Stimulated activated CD8-positive, alpha-beta memory T cell treated with anti-CD3 and anti-CD28 coated beads, Interleukin-4, amount 100 ng/mL, for 48 hours (primary cell): Measurements from ENCODE around the gene ANKIB1.
"Not testable (repeated sequence)": the region's sequence is repeated elsewhere in the genome, so short reads cannot be mapped to it uniquely, and the experiment has no call there.

Experiments
- DNase-seq: peaks from one replicate; pipeline ENCODE4 v3.0.0-alpha.2; 2020

Gene ANKIB1

DNA sequence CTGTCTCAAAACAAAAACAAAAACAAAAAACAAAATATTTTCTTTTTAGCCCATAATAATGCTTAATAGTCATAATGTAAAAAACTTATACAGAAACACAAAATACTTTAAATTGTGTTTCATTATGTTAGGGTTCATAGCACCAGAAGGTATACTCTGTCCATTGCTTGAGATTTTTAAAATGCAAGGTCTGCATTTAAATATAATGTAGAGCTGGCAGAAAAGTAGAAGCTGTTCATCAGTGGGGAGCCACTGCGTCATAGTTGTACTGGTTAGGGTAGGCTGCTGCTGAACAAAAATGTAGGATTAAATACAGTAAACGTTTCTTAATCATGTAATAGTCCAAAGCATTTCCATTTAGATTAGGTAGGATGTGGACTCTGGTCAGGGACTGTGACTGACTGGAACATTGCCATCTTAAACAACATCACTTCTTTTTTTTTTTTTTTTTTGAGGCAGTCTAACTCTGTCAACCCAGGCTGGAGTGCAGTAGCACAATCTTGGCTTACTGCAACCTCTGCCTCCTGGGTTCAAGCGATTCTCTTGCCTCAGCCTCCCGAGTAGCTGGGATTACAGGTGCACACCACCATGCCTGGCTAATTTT, 85.2 kb downstream of the ANKIB1 start:
- DNase-seq: no peak

DNA sequence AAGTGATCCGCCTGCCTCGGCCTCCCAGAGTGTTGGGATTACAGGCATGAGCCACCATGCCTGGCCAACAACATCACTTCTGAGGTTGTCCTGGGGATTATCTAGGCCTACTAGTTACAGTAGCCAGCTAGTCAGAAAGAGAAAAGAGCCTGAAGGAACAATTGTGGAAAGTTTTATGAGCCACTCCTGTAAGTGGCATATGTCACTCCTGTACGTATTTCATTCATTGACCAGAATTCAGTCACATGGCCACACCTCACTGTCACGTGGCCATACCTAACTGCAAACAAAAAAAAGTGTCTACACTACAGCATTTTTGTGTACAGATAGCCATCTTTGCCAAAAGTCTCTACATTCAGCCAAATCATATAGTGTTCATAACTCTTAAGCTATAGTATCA, 85.7 kb downstream of the ANKIB1 start:
- DNase-seq: no peak

DNA sequence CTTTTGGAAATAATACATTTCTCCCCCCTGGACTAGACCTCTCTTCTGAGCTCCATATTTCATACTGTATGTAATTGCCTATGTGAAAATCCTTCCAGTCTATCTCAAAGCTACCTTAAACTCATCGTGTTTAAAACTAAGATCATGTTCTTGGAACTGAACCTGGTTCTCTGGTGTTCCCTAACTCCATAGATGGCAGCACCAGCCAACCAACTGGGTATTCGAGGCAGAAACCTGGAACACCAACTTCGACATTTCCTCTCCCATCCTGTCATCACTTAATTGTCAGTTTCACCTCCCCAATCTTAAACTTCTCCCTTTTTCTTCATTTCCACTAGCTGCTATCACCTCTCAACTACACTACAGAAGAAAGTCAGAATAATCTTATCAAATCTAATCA, 87.0 kb downstream of the ANKIB1 start:
- no peak for DNase-seq

DNA sequence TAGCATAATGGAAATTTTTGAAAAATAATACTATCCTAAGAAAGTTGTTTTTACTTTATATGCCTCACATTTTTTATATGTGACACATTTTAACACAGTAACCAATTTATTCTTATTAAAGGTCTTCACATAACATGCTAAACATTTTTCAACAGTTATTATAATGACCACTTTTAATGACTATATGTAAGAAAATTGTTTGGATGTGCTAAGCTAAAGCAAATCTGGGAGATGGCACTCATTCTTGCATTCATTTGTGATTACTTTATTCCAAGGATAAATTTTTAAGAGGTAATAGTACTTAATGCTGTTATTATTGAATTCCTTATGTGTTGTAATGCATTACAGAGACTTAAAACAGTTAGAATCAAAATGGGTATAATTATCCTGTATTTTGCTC, 88.1 kb downstream of the ANKIB1 start:
- DNase-seq: no peak

DNA sequence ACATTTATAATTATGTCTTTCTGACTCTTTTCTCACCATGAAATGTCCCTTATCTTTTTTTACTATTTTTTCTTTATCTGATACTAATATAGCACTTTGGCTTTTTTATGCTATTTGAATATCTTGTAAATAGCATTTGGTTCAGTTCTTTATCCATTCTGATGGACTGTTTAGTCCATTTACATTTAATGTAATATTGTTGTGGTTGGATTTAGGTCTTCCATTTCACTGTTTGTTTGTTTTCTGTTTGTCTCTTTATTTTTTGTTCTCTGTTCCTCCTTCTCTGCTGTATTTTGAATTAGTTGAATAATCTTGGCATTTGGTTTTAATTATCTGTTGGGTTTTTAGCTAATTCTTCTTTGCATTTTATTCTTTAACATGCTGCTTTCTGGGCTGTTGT, 89.8 kb downstream of the ANKIB1 start:
- DNase-seq: no peak

DNA sequence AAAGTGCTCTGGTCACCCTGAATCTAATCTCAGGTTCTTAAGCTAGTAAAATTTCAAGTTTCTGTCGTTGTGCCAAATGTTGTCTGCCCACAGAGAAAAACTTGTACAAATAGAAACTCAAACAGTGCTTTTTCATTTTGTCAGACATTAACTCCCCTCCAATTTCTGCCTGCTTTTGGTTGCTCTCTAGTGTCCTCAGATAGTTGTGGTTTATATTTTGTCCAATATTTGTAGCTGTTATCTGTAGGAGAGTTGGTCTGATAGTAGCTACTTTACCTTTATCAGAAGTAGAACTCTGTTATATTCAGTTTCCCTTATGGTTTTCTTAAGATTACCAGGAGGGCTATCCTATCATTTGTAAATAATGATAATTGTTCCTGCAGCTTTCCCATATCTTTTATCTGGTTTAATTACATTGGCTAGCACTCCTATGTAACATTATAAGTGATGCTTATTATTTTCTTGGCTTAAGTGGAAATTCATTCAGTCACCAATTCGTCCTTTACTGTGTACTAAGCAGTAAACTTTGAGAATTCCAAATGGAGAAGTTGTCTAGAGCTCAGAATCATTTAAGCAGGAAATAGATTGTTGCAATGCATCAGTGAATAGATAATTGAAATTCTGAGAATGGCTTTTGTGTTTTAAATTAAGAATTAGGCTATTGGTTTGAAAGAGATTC, 91.0 kb downstream of the ANKIB1 start:
- DNase-seq: no peak

DNA sequence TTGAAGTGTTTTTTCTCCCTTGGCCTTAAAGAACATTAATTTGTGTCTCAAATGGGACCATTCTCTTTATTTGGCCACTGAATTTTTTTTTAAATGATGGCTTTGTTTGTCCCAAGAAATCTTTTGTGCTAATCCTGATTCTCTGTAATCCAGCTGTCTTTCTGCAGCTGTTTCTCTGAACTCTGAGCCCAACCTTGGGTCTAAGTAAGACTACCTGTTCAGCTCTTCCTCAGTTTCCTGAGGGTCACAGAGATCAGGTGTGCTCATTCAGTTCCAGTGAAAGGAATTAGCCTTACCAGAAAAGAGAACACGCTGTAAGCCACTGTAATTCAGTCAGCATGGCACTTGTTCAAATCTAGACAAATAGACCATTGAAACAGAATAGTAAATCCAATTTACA, 94.2 kb downstream of the ANKIB1 start:
- no peak for DNase-seq

DNA sequence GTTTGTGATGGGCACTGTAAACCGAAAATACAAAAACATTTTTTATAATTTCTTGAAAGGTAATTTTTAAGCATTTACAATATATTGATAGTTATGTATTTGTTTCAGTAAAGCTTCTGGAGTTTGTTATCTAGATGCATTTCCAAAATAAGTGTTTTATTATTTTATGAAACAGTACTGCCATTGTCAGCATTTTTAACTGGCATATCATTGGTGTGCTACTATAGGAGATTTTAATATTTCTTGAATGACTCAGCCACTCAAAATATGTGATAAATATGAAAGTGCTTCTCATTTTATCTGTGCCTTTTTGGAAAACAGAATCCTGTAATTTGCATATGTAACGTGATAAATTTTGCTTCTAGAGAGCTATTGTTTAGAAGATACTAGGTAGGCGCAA, 97.9 kb downstream of the ANKIB1 start:
- no peak for DNase-seq

DNA sequence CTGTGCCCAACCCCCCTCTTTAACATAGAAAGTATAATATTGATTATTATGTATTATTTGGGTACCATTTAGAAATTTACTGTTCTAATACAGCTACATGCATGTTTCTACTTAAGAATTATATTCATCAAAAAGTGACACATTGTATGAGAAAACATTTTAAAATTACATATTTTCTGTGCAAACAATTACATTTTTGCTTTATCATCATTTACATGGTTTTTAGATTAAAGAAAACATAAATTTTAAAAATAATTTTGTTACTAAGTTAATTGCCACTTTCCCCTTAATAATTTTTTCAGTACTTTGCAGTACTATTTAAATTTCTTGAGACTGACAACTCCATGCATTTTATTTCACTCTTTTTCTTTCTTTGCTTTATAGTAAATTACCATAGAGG, 106.2 kb downstream of the ANKIB1 start:
- DNase-seq: no peak

DNA sequence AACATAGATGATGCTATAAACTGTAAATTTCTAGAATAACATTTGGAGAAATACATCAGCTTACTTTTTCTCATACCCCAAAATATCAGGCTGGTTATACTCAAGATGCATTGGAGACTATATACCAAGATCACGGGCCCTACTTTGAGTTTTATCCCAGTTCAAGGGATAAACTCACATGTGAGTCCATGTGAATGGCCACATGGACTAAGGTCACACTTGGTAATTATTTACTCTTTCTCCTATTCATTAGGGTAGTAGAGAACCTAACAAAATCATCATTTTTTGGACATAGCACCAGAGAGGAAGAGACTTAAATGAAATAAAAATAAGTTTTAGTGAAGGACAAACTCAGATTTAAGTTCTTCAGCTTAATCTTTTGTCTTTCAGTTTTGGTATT, 108.4 kb downstream of the ANKIB1 start:
- no peak for DNase-seq

DNA sequence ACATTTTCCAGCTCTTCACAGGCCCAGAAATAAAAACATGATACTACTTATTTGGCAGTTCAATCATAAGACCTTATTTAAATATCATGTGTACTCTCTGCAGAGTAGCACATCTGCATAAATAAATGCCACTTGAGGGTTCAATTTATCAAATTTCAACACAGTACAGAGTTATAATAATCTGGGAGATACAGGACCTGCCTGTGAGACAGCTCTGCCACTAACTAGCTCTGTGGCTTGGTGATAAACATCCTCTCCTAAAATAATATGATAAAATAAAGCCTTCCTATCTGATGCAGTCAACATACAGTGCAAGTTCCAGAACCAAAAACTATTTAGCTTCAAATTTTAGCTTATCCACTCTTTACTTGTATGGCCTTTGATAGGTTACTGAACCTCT, 110.6 kb downstream of the ANKIB1 start:
- no peak for DNase-seq

DNA sequence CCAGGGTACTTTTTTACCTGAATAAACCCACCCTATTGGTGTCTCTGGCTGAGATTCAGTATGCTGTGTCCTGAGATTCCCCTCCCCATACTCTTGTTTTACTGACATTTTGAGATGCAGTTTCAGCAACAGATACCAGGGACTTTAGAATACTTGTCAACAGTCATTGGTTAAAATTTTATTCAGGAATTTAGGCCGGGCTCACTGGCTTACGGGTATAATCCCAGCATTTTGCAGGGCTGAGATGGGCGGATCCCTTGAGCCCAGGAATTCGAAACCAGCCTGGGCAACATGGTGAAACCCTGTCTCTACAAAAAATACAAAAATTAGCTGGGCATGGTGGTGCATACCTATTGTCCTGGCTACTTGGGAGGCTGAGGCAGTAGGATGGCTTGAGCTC, 111.5 kb downstream of the ANKIB1 start:
- DNase-seq: no peak

DNA sequence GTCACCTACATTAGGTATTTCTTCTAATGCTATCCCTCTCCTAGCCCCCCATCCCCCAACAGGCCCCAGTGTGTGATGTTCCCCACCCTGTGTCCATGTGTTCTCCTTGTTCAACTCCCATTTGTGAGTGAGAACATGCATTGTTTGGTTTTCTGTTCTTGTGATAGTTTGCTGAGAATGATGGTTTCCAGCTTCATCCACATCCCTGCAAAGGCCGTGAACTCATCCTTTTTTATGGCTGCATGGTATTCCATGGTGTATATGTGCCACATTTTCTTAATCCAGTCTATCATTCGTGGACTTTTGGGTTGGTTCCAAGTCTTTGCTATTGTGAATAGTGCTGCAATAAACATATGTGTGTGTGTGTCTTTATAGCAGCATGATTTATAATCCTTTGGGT, 113.4 kb downstream of the ANKIB1 start:
- DNase-seq: not testable (repeated sequence)

DNA sequence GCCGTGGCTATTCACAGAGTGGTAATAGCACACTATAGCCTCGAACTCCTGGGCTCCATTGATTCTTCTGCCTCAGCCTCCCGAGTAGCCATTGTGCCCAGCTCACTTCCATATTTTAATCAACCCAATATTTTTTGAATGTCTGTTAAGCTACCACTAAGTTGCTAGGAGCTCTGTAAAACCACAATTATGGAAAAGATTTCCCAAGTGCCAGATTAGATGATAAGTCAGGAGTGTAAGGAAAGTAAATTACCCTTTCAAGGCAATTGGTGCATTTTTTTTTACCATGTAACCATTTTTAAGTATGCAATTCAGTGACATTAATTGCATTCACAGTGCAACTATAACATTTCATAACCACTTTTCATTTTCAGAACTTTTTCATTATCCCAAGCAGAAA, 114.0 kb downstream of the ANKIB1 start:
- DNase-seq: no peak

DNA sequence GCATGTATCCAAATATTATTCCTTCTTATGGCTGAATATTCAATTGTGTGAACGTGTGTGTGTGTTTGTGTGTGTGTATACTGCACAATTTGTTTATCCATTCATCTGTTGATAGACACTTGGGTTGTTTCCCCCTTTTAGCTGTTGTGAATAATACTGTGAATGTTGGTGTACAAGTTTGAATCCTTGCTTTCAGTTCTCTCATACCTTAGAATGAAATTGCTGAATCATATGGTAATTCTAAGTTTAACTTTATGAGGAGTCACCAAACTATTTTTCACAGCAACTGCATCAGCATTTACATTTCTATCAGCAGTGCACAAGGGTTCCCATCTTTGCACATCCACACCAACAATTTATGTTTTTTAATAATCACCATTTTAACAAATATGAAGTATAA, 114.6 kb downstream of the ANKIB1 start:
- no peak for DNase-seq

DNA sequence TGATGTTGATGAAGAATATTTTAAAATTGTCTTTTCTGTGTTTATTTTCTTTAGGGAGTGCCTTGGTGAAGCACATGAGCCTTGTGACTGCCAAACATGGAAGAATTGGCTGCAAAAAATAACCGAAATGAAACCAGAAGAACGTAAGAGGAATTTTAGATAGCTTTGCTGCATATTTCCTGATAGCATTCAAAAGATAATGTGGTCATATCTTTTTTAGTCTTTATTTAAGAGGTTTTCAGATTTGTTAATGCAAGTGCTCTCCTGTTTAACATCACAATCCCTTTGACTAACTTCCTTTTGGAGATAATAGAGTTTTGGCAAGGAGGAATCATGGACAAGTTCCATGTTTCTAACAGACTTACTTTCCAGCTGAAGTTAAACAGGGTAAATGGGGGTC, 116.4 kb downstream of the ANKIB1 start:
- no peak for DNase-seq

DNA sequence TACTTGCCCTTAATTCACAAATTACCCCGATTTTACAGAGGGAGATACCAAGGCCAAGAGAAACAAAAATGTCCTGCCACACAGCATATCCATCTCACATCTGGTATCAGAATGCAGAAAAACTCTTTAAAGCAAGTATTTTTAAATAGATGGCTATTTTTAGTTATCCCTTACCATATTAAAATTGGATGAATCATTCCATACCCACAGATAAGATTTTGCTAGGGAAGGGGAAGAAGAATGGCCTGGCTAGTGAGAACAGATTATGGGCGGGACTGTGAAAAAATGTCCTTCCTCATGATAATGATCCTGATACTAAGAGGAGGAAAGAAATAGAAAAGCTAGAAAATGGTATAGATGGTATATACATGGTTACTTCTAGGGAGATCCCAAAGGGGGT, 121.0 kb downstream of the ANKIB1 start:
- DNase-seq: no peak

DNA sequence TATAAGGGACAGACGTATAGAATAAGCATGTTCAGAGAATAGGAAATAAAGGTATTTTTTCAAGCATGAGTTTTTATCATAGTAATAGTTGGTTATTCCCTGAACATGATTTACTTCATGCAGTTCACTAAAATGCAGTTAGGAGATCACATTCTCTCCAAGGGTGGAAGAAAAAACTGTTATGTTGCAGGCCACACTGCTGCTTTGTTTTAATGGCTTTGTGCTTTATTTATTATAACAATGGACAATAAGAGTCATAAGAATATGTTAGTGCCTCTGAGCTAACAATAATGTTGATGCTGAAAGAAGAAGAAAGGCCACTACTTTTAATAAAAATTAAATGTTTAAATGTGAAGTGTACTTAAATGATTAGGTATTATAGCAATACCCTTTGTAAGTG, 123.0 kb downstream of the ANKIB1 start:
- DNase-seq: no peak

DNA sequence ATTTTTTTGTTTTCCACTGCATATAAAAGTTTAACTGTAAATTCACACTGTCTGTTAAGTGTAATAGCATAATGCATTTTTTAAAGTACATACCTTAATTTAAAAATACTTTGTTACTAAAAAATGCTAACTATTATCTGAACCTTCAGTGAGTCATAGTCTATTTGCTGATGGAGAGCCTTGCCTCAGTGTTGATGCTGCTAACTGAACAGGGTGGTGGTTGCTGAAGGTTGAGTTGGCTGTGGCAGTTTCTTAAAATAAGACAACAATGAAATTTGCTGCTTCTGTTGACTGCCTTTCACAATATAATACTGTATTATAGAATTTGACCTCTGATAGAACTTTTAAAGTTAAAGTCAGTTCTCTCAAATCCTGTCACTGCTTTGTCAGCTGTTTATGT, 129.2 kb downstream of the ANKIB1 start:
- DNase-seq: no peak

DNA sequence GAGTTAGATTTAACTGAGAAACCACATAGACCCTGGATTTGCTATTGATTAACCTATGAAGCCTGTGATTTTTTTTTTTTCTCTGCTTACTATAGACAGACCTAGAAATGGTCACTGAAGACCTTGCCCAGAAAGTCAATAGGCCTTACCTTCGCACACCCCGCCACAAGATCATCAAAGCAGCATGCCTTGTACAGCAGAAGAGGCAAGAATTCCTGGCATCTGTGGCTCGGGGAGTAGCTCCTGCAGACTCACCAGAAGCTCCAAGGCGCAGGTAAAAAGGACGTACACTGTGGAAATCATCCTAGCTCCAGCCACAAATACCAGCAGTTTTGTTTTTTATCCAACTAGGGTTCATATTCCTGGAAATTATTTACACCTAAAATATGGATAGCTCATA, 145.3 kb downstream of the ANKIB1 start:
- no peak for DNase-seq

DNA sequence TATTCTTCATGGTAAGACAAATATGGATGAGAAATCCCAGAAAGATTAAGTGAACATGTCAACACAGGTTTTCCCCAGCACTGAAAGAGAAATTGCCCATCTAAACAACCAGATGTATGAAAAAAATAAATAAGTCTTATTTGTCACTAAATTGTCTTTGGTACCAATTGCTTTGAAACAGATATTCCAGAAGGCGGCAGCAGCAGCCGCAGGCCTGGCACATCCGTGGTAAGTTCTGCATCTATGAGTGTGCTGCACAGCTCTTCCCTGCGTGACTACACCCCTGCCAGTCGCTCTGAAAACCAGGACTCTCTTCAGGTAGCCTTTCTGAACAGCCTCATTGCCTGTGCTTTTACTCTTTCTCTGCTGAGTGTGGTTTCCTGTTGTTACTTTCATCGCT, 151.8 kb downstream of the ANKIB1 start:
- no peak for DNase-seq

DNA sequence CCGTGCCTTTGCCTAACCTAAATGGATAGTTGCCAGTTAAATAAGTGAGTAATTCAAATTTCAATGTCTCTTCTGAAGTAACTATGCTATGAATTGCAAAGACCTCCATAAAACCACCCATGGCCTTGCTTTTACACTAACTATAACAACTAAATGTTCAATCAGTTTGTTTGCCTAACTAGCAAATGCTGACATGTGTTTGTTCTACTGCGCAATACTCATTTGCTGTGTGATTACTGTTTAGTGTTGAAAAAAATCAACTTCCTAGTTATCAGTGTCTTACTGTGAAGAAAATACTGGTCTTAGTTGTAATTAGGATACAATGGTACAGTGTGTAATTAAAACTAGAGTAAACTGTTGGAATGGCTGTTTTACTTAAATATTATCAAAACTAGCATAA, 154.2 kb downstream of the ANKIB1 start:
- no peak for DNase-seq

DNA sequence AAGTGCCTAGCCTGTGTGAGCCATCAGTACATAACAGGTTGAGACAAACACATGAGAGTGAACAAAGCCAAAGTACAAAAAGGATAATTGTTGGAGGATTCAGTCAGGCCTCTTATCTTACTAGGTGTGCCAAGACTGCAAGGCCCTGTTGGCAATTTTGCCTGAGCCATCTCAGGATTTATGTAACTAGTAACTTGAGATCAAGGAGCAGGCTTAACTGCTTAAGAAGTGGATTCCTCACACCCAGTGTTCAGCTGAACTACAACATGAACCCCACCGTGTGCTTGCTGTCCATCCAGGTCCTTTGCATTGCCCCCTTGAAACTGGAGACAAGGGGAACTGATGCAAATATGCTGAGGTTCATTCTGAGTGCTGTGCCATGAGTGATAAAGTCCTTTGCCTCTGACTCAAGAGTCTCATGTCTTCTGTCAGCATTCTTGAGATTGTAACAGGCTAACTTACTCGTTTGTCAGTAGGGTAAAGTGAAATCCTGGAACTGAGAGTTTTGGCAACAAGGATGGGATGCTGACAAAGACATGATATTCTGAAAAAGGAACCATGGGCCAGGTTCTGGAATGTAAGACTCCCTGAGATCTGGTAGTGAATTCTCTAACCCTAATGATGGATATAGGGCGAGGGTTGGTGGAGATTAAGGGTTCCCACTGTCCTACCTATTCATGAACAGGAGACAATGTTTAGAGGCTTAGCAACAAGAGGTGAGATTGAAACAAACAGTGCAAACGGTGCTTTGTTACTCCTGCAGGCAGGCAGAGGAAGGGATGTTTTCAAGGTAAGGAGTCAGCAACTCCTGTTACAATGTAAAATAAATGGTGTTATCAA, 157.4 kb downstream of the ANKIB1 start:
- DNase-seq: no peak

DNA sequence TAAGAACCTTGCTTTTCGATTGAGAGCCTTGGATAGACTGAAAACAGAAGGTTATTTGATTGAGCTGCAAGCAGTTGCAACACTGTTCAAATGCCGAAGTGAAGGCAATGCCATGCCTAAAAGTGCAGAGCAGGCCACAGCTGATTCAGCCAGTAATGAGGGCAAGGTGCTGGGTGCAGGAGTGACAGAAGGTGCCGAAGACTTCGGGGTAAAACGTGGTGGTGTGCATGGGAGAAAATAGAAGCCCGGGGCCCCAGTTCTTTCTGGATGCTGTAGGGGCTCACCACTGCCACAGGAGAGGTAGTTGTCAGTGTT, 157.9 kb downstream of the ANKIB1 start:
- no peak for DNase-seq

DNA sequence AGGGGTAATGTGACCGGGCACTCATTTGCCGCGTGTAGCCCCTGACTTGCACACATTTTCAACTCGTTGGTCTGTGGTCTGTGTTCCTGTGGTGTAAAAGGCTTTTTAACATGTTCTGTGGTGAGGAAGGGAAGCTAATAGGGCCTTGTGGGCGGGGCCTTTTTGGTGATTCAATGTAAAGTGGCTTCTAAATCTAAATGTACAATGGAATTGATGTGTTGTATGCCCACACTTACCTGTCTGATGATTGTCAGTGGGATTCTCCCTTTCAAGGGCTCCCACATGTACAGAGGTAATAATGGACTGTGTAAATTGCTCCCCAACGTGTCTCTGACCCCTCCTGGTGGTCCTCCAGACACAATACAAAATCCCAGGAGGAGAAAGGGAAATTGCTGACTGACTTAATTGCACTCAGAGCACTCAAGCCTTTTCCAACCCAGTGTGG, 158.4 kb downstream of the ANKIB1 start:
- DNase-seq: peak; percentile 65
